ENCODE data around the gene FRMD4B.

Gene FRMD4B

DNA sequence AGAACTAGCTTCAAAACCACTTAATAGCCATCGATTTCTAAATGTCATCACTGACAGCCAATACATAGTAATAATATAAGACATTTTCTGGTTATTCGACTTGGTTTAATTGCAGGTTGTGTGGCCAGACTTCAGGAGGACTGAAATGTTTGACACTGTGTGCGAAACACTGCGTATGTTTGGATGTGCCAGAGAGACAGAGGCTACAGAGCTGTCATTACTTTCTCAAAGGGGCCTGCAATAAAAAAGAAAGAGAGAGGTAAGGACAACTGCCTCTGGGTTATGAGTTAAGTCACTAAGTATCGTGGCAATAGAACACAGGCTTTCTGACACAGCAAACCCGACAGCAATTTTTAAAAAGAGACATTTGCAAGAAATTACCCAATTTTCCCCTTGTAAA is 264.4 kb downstream of the FRMD4B start:
- no peak for DNase-seq (ENCODE audit: low read depth)

DNA sequence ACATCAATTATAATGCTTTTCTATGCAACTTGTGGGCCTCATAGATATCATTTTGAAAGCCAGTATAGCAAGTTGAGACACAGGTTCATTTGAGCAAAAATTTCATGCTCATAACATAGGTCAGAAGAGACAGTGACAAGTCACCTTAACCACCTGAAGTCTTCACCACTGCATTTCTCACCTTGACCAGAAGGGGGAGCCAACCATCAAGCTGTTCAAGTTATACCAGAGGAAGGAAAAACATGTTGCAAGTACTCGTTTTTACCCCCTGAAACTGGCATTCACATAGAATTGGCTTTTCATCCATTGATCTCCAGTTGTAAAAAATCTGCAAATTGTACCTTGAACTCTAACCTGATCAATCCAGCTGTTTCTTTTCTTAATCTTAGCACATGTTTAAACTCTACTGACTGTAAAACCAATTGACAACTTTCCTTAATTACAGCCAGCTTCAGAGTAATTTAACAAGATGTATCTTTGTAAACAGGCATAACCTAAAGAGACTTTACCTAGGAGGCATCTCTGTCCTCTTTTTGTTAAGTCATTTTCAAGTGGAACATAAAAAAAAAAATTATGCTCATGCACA is 264.9 kb downstream of the FRMD4B start:
- peak; percentile 78 for DNase-seq (ENCODE audit: low read depth)

Measured in stimulated activated CD8-positive, alpha-beta memory T cell treated with anti-CD3 and anti-CD28 coated beads, Interleukin-12 subunit alpha, Interleukin-12 subunit beta, amount 100 ng/mL, for 1 hour (primary cell).